Adrenal gland (tissue), 12 donors: ENCODE measurements around the gene AFTPH. TPM values are rescaled to one million over a fixed set of nuclear protein-coding genes. Genes with fewer than 3 reads are reported as not detected.

Experiments
- DNase-seq, 7 donors: peaks; one replicate each; pipeline ENCODE4 v3.0.0-alpha.2; 2019 to 2020
- H3K27ac ChIP-seq, 5 donors: fragments of 200-600 bp; sonication (generic) in 4 of 5; 1 replicate in 3 of 5; 2 replicates in 2 of 5; pipeline versions ENCODE4 v1.5.1 to v1.8.0; 2016 to 2020; ENCODE audit warnings: mild to moderate bottlenecking in 1 of 5
- H3K27me3 ChIP-seq: fragments of 200-600 bp; 2 replicates; pipeline ENCODE4 v1.8.0; 2021
- H3K36me3 ChIP-seq, 2 donors: fragments of 200-600 bp; replicated peaks in 1 of 2; 1 replicate in 1 of 2; 2 replicates in 1 of 2; pipeline versions ENCODE4 v1.5.1 to v1.8.0; 2018 to 2022
- H3K4me1 ChIP-seq, 2 donors: fragments of 200-600 bp; replicated peaks in 1 of 2; 1 replicate in 1 of 2; 2 replicates in 1 of 2; pipeline versions ENCODE4 v1.5.1 to v1.8.0; 2018 to 2021
- H3K4me3 ChIP-seq, 4 donors: fragments of 200-600 bp; sonication (generic) in 3 of 4; one replicate each; pipeline ENCODE4 v1.5.1; 2016 to 2018
- H3K9me3 ChIP-seq, 3 donors: fragments of 200-600 bp; sonication (generic) in 1 of 3; replicated peaks in 1 of 3; 1 replicate in 2 of 3; 2 replicates in 1 of 3; pipeline versions ENCODE4 v1.5.1 to v1.8.0; 2016 to 2021
- CTCF ChIP-seq, 6 experiments: fragments of 450-650 bp in 4 of 6; fragments of 200-600 bp in 2 of 6; sonication (generic) in 1 of 6; IDR thresholded peaks; 1 replicate in 5 of 6; 2 replicates in 1 of 6; pipeline versions ENCODE4 v1.5.1 to v1.8.0; 2016 to 2021; ENCODE audit warnings: antibody characterized with exemption in 6 of 6, mild to moderate bottlenecking in 2 of 6, moderate library complexity in 1 of 6
- POLR2A ChIP-seq, 2 donors: fragments of 450-650 bp; IDR thresholded peaks; one replicate each; pipeline ENCODE4 v1.6.1; 2017; ENCODE audit warnings: antibody characterized with exemption in 2 of 2, mild to moderate bottlenecking in 2 of 2, moderate library complexity in 1 of 2
- WGBS, 4 donors: extraction: QIAGEN DNeasy Blood & Tissue Kit in 2 of 4; methylation state at CpG; one replicate each; pipeline versions ENCODE4 v1.1.5 to v1.1.7; 2013 to 2017; 5-methylcytosine and 5-hydroxymethylcytosine counted together
- intact Hi-C, 2 donors: fragments of 100-400 bp; cut with DNase I; formaldehyde crosslinking; loops; one replicate each; pipeline versions ENCODE4 v1.14.1 to v1.15.0; 2022 to 2023
- polyA plus RNA-seq, 3 donors: library from polyadenylated mRNA; stranded (reverse); fragments of 200-250 nt in 2 of 3; fragments of 350-450 nt in 1 of 3; fragmentation: Illumina TruSeq in 1 of 3; extraction: RNeasy Lipid Tissue Mini Kit (QIAGEN cat#74804) in 1 of 3; gene quantifications; one replicate each; pipeline ENCODE4 v1.2.3, GENCODE V29; 2013 to 2014
- total RNA-seq, 9 donors: library from RNA; depleted of rRNA in 4 of 9; stranded (reverse); fragments of >200 nt in 4 of 9; fragments of 120-200 nt in 1 of 9; fragmentation: NEBNext Ultra II Directional in 1 of 9; extraction: Animal tissue kit (Norgen Biotek cat#: 25700) in 1 of 9; gene quantifications; one replicate each; pipeline versions ENCODE4 v1.1.0 to v1.2.4, GENCODE V29; 2013 to 2023
- donor health status: healthy with polysubstance abuse.
- donor health status: Bipolar disorder and iron deficiency.
- donor health status: DM: yes; HTN: yes; CAD: no.
- donor health status: DM: no; HTN: no; CAD: no.
- donor health status: DM: no; HTN: no; CAD: no.
- donor health status: DM: yes; HTN: yes; CAD: no.

The AFTPH gene
- total and polyA plus RNA-seq, 12 donors: 25.7 to 58.5 (median 36.1) TPM

GRCh38 chr2:64550042-64550441 is 25.9 kb downstream of the AFTPH start:
- no peak for DNase-seq
- Histone ChIP-seq H3K27me3 (no peaks in the 10 kb centered on the region), H3K4me1 (peaks cover 0 to 7% of the 10 kb centered on the region in 2 donors), H3K9me3 (no peaks in the 10 kb centered on the region), H3K36me3 (no peaks in the 10 kb centered on the region), H3K4me3 (no peak overlapping the region), H3K27ac (no peak overlapping the region)
- 93 to 100% (median 98%) methylated on average over 1 of the region's 1 CpG for WGBS, 4 donors
- intact Hi-C loops: no loop called here
- TF ChIP-seq POLR2A (IDR thresholded peaks at IDR 0.05) (no peak), CTCF (IDR thresholded peaks at IDR 0.05) (no peak)

GRCh38 chr2:64551851-64552250 is 27.7 kb downstream of the AFTPH start:
- Histone ChIP-seq H3K27ac (no peak overlapping the region), H3K4me3 (no peak overlapping the region), H3K36me3 (no peaks in the 10 kb centered on the region), H3K9me3 (no peaks in the 10 kb centered on the region), H3K27me3 (no peaks in the 10 kb centered on the region), H3K4me1 (peaks cover 0 to 4% of the 10 kb centered on the region in 2 donors)
- WGBS, 4 donors: 84 to 95% (median 89%) methylated on average over 1 of the region's 1 CpG
- intact Hi-C loops: no loop called here
- DNase-seq: no peak
- TF ChIP-seq POLR2A (IDR thresholded peaks at IDR 0.05): no peak
- TF ChIP-seq CTCF (IDR thresholded peaks at IDR 0.05): no peak

GRCh38 chr2:64554117-64554516 is 30.0 kb downstream of the AFTPH start:
- DNase-seq: no peak
- H3K9me3 ChIP-seq: no peaks in the 10 kb centered on the region
- H3K27me3 ChIP-seq: no peaks in the 10 kb centered on the region
- H3K4me1 ChIP-seq: peaks cover 0 to 8% of the 10 kb centered on the region in 2 donors
- no peak overlapping the region for H3K4me3 ChIP-seq
- TF ChIP-seq POLR2A (IDR thresholded peaks at IDR 0.05) (no peak), CTCF (IDR thresholded peaks at IDR 0.05) (no peak)
- no peaks in the 10 kb centered on the region for H3K36me3 ChIP-seq
- no peak overlapping the region for H3K27ac ChIP-seq
- intact Hi-C loops: no loop called here

- no peak for DNase-seq
- no peaks in the 10 kb centered on the region for H3K27me3 ChIP-seq
- H3K9me3 ChIP-seq: no peaks in the 10 kb centered on the region
- H3K4me3 ChIP-seq: no peak overlapping the region
- WGBS, 4 donors: 46 to 59% (median 57%) methylated on average over 4 of the region's 4 CpGs
- no peaks in the 10 kb centered on the region for H3K36me3 ChIP-seq
- H3K4me1 ChIP-seq: peaks cover 0 to 8% of the 10 kb centered on the region in 2 donors
- intact Hi-C loops: no loop called here
- H3K27ac ChIP-seq: no peak overlapping the region
- no peak for TF ChIP-seq POLR2A (IDR thresholded peaks at IDR 0.05)
- no peak for TF ChIP-seq CTCF (IDR thresholded peaks at IDR 0.05)
Observed at GRCh38 chr2:64558445-64559081, 34.4 kb downstream of the AFTPH start.
